Activated CD8-positive, alpha-beta T cell treated with anti-CD3 and anti-CD28 coated beads for 36 hours (primary cell): ENCODE measurements around the gene PCNX2. TPM values are rescaled to one million over a fixed set of nuclear protein-coding genes. Genes with fewer than 3 reads are reported as not detected.

ENCODE experiments used
- ATAC-seq: fragments of 200-7000 bp; cut with Tn5 transposase; one replicate; pipeline ENCODE4 v1.10.0; 2021; ENCODE audit warnings: mild to moderate bottlenecking, moderate library complexity
- CTCF ChIA-PET: fragments of 350-600 bp; sonication (Branson Sonifier 250); formaldehyde crosslinking; loops from one replicate; lab custom pipeline; 2021; ENCODE audit warnings: antibody characterized with exemption; lab: Charles Lee
- POLR2A ChIA-PET: fragments of 350-600 bp; sonication (Branson Sonifier 250); formaldehyde crosslinking; loops from one replicate; lab custom pipeline; 2021; ENCODE audit warnings: antibody characterized with exemption; lab: Charles Lee
- DNase-seq: peaks from one replicate; pipeline ENCODE4 v3.0.0-alpha.2; 2020
- H3K27ac Mint-ChIP-seq: one replicate; pipeline ENCODE4 v1.8.0; 2021; ENCODE audit warnings: mild to moderate bottlenecking, mixed read lengths
- H3K27me3 Mint-ChIP-seq: one replicate; pipeline ENCODE4 v1.8.0; 2021; ENCODE audit warnings: mixed read lengths
- H3K36me3 Mint-ChIP-seq: one replicate; pipeline ENCODE4 v1.8.0; 2021; ENCODE audit warnings: low read depth, mixed read lengths
- H3K4me1 Mint-ChIP-seq: one replicate; pipeline ENCODE4 v1.8.0; 2021; ENCODE audit warnings: low read depth, mixed read lengths
- H3K4me3 Mint-ChIP-seq: one replicate; pipeline ENCODE4 v1.8.0; 2021; ENCODE audit warnings: mild to moderate bottlenecking, moderate library complexity, mixed read lengths
- H3K9me3 Mint-ChIP-seq: one replicate; pipeline ENCODE4 v1.8.0; 2021; ENCODE audit warnings: mixed read lengths
- intact Hi-C: fragments of 100-400 bp; cut with micrococcal nuclease; formaldehyde crosslinking; loops from one replicate; pipeline ENCODE4 v1.10.0; 2022
- total RNA-seq, 2 experiments: library from RNA; stranded (reverse); gene quantifications; one replicate each; pipeline ENCODE4 v1.2.3, GENCODE V29; 2021
- TF ChIP-seq, protein P1 (sequence below): fragments of 200-600 bp; IDR thresholded peaks from one replicate; pipeline ENCODE4 v1.8.0; 2022; ENCODE audit warnings: antibody characterized with exemption, mild to moderate bottlenecking

The PCNX2 gene
- total RNA-seq, 2 experiments from 2014 or later: 14.4 to 14.9 TPM

DNA sequence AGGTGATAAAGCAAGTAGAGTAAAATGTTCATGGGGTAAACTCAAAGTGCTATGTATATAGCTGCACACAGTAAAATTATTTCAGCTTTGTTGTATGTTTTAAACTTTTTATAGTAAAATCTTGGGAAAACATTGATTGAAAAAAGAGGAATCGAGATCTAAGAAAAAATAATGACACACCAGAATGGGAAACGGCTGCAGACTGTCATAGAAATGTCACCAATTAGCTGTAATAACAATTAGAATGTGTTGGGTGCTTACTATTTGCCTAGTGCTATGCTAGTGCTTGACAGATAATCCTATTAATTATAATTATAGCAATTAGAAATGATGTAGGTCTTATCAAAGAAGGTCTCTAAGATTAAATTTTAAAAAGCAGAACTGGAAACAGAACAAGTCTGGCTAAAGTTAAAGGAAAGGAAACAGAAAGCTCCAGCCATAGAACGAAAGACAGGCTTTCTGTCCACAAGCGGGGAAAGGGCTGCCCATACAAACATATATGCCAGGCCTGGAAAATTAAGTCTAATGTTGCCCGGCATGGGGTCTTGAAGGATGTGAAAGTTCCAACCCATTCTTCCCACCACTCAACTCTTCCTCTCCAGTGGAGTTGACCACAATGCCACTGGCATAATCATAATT, 5.0 kb downstream of the PCNX2 start:
- intact Hi-C loops: no loop called here
- H3K27ac Mint-ChIP-seq: no peak overlapping the region

DNA sequence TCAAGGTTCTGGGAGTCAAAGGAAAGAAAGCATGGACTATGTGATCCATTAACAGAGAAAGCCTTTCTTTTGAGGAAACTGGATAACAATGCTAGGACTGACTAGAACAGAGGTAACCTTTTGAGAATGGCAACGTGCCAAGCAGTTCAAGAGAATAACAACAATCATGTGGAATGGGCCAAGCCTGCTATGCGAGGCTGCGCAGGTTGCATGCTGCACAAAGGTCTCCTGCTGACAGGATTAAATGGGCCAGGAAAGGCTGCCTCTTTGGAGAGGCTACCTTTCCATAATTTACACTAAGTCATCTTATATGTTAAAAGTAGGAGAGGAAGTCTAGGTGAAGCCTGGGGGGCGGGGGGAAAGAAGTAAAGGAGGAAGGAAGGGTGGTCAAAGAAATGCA, 5.8 kb downstream of the PCNX2 start:
- no peaks in the 10 kb centered on the region for H3K9me3 Mint-ChIP-seq
- POLR2A ChIA-PET: no interaction called here

More for the DNA sequence above, 5.0 kb downstream of the PCNX2 start:
- H3K9me3 Mint-ChIP-seq: no peaks in the 10 kb centered on the region
- no peak overlapping the region for H3K4me3 Mint-ChIP-seq
- H3K36me3 Mint-ChIP-seq: peaks cover 23% of the 10 kb centered on the region
- ATAC-seq (no peak), DNase-seq (no peak)
- peaks cover 27% of the 10 kb centered on the region for H3K4me1 Mint-ChIP-seq
- POLR2A ChIA-PET: no interaction called here
- TF ChIP-seq, protein P1, sequence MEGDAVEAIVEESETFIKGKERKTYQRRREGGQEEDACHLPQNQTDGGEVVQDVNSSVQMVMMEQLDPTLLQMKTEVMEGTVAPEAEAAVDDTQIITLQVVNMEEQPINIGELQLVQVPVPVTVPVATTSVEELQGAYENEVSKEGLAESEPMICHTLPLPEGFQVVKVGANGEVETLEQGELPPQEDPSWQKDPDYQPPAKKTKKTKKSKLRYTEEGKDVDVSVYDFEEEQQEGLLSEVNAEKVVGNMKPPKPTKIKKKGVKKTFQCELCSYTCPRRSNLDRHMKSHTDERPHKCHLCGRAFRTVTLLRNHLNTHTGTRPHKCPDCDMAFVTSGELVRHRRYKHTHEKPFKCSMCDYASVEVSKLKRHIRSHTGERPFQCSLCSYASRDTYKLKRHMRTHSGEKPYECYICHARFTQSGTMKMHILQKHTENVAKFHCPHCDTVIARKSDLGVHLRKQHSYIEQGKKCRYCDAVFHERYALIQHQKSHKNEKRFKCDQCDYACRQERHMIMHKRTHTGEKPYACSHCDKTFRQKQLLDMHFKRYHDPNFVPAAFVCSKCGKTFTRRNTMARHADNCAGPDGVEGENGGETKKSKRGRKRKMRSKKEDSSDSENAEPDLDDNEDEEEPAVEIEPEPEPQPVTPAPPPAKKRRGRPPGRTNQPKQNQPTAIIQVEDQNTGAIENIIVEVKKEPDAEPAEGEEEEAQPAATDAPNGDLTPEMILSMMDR: no peak
- CTCF ChIA-PET: no interaction called here
- H3K27me3 Mint-ChIP-seq: no peaks in the 10 kb centered on the region

DNA sequence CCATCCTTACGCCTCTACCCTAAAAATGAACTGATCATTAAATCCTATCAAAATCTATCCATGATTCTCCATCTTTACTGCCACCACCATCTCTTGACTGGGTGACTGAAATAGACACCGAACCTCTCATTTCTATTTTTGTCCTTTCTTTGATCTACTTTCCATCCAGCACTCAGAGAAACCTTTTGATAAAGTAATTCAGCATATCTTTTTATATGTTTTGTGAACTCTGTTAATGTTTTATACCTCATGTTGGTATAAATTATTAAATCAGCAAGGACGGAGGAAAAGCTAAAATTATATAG, 13.0 kb downstream of the PCNX2 start:
- ChIA-PET POLR2A (interaction anchor here (1.0 kb wide), 1 partner anchor 339 kb away, joined by 3 read pairs; no protein-coding TSS in a partner anchor), CTCF (no interaction called here)
- Mint-ChIP-seq H3K27ac (peak overlapping the region; percentile 81), H3K27me3 (no peaks in the 10 kb centered on the region), H3K4me1 (peaks cover 40% of the 10 kb centered on the region), H3K36me3 (peaks cover 27% of the 10 kb centered on the region), H3K9me3 (peaks cover 2% of the 10 kb centered on the region), H3K4me3 (no peak overlapping the region)
- TF ChIP-seq, protein P1: no peak
- intact Hi-C loops: no loop called here
- DNase-seq: no peak
- no peak for ATAC-seq

More for the DNA sequence above, 5.8 kb downstream of the PCNX2 start:
- Mint-ChIP-seq H3K4me3 (no peak overlapping the region), H3K27me3 (no peaks in the 10 kb centered on the region), H3K27ac (peak overlapping the region; percentile 3), H3K36me3 (peaks cover 23% of the 10 kb centered on the region), H3K4me1 (peaks cover 24% of the 10 kb centered on the region)
- TF ChIP-seq, protein P1: no peak
- ATAC-seq (no peak), DNase-seq (no peak)
- CTCF ChIA-PET: no interaction called here
- intact Hi-C loops: no loop called here

DNA sequence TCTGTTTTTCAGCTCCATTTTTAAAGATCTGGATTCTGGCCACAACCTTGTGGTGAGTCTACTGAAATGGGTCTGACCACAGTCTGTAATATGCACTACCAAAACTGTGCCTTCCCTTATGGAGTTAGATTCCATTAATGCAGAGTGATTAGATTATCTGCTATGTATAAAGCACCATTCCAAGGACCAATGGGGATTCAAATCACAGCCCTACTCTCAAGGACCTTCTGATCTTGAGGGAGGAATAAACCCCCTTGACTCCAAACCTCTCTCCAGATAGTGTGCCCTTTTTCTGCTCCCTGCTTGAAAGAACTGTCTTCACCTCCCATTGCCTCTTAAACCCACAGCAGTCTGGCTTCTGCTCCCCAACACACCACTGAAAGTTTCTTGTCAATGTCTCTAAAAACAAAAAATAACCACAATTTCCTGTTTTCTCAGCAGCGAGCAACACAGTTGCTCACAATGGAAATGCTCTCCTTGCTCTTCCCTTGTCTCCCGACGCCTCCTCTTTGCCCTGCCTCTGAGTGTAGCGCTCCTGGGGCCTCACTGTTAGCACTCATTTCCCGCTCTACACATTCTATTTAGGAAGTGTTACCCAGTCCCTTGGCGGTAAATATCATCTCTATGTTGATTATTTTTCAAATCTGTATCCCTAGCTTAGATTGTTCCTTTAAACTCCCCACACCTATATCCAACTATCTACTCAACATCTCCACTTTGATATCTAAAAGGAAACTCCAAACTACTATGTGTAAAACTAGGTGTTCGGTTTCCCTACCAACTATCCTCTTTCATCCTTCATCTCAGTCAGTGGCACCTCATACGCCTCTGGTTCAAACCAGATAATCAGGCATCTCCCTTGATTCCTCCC, 13.6 kb downstream of the PCNX2 start:
- Mint-ChIP-seq H3K4me1 (peaks cover 43% of the 10 kb centered on the region), H3K27ac (peak overlapping the region; percentile 81), H3K9me3 (peaks cover 2% of the 10 kb centered on the region), H3K4me3 (peak overlapping the region; percentile 9), H3K27me3 (no peaks in the 10 kb centered on the region), H3K36me3 (peaks cover 30% of the 10 kb centered on the region)
- peak; percentile 36 for DNase-seq
- TF ChIP-seq, protein P1: no peak
- ChIA-PET POLR2A (no interaction called here), CTCF (no interaction called here)
- intact Hi-C loops: no loop called here
- peak; percentile 56 for ATAC-seq

DNA sequence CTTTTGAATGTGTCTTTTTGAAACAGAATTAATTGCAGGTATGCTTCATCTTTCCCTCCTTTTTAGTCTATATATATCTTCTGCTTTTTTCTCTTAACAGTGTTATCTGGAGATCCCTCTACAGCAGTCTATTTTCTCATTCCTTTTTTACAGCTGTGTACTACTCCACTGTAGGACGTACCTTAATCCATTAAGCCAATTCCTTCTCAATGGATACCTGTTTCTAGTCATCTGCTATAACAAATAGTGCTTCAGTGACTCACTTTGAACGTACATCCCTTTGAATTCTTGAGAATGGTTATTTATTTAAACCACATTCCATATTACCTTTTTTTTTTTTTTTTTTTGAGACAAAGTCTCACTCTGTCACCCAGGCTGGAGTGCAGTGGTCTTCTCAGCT, 15.6 kb downstream of the PCNX2 start:
- Mint-ChIP-seq H3K4me1 (peaks cover 44% of the 10 kb centered on the region), H3K9me3 (peaks cover 2% of the 10 kb centered on the region), H3K27me3 (no peaks in the 10 kb centered on the region), H3K27ac (no peak overlapping the region), H3K36me3 (peaks cover 27% of the 10 kb centered on the region), H3K4me3 (no peak overlapping the region)
- TF ChIP-seq, protein P1: no peak
- CTCF ChIA-PET: no interaction called here
- DNase-seq (no peak), ATAC-seq (no peak)
- intact Hi-C loops: no loop called here
- POLR2A ChIA-PET: no interaction called here
